Measurements from ENCODE around the gene MEIS3.
"Not testable (repeated sequence)": the region's sequence is repeated elsewhere in the genome, so short reads cannot be mapped to it uniquely, and the experiment has no call there.

The MEIS3 gene

DNA sequence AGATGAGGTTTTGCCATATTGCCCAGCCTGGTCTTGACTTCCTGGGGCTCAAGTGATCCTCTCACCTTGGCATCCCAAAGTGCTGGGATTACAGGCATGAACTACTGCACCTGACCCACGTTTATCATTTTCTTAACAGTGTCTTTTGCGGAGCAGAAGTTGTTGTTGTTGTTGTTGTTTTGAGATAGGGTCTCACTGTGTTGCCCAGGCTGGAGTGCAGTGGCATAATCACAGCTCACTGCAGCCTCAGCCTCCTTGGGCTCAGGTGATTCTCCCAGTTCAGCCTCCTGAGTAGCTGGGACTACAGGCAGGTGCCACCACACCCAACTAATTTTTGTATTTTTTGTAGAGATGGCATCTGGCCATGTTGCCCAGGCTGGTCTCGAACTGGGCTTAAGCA lies 31.7 kb downstream of the MEIS3 start:
- not testable (repeated sequence) for H4K91ac ChIP-seq (ENCODE audit: low read length); H2BK5ac ChIP-seq (ENCODE audit: low read depth, low read length, poor library complexity, severe bottlenecking); H2BK120ac ChIP-seq (ENCODE audit: low read depth, low read length); H3K9ac ChIP-seq (ENCODE audit: low read length); H2AFZ ChIP-seq (ENCODE audit: low read depth, low read length); H4K8ac ChIP-seq (ENCODE audit: low read length); H3K4me3 ChIP-seq (ENCODE audit: insufficient read depth in 1 of 2, low read depth in 1 of 2, low read length in 2 of 2); H3K4me2 ChIP-seq (ENCODE audit: low read length, poor library complexity, severe bottlenecking); H3K4me1 ChIP-seq (ENCODE audit: control insufficient read depth, insufficient read depth, low read depth, low read length); H3K9me3 ChIP-seq (ENCODE audit: control insufficient read depth, low read length); H2AK5ac ChIP-seq (ENCODE audit: low read length, severe bottlenecking); H3K27ac ChIP-seq (ENCODE audit: low read length, poor library complexity, severe bottlenecking); H3K23ac ChIP-seq (ENCODE audit: low read length in 2 of 2); H3K4ac ChIP-seq (ENCODE audit: low read depth in 1 of 2, low read length in 2 of 2); DNase-seq; H3K79me1 ChIP-seq (replicated peaks; ENCODE audit: low read length, poor library complexity, severe bottlenecking); H2BK12ac ChIP-seq (ENCODE audit: low read length in 2 of 2); H2BK15ac ChIP-seq (ENCODE audit: low read depth, poor library complexity, severe bottlenecking); H3K36me3 ChIP-seq (ENCODE audit: control insufficient read depth in 1 of 2, insufficient read depth in 2 of 2, low read depth in 1 of 2, low read length in 2 of 2); H3K18ac ChIP-seq (ENCODE audit: low read depth in 1 of 2, low read length in 2 of 2); H3K14ac ChIP-seq (ENCODE audit: low read length in 2 of 2); H3K27me3 ChIP-seq (ENCODE audit: control insufficient read depth in 1 of 2, insufficient read depth in 1 of 2, low read length in 2 of 2)
- WGBS = 85% methylated on average over 3 of the region's 3 CpGs

DNA sequence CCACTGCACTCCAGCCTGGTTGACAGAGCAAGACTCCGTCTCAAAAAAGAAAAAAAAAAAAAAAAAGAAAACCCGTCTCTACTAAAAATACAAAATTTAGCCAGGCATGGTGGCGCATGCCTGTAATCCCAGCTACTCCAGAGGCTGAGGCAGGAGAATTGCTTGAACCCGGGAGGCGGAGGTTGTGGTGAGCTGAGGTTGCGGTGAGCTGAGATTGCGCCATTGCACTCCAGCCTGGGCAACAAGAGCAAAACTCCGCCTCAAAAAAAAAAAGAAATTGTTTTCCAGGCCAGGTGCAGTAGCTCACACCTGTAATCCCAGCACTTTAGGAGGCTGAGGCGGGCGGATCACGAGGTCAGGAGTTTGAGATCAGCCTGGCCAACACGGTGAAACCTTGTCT lies 32.7 kb downstream of the MEIS3 start:
- not testable (repeated sequence) for H3K4me1 ChIP-seq (ENCODE audit: control insufficient read depth, insufficient read depth, low read depth, low read length); H3K4ac ChIP-seq (ENCODE audit: low read depth in 1 of 2, low read length in 2 of 2); H3K27ac ChIP-seq (ENCODE audit: low read length, poor library complexity, severe bottlenecking); H3K9me3 ChIP-seq (ENCODE audit: control insufficient read depth, low read length); H3K14ac ChIP-seq (ENCODE audit: low read length in 2 of 2); DNase-seq; H2AFZ ChIP-seq (ENCODE audit: low read depth, low read length); H3K79me1 ChIP-seq (replicated peaks; ENCODE audit: low read length, poor library complexity, severe bottlenecking); H4K8ac ChIP-seq (ENCODE audit: low read length); H3K27me3 ChIP-seq (ENCODE audit: control insufficient read depth in 1 of 2, insufficient read depth in 1 of 2, low read length in 2 of 2); H2BK5ac ChIP-seq (ENCODE audit: low read depth, low read length, poor library complexity, severe bottlenecking); H2AK5ac ChIP-seq (ENCODE audit: low read length, severe bottlenecking); H3K18ac ChIP-seq (ENCODE audit: low read depth in 1 of 2, low read length in 2 of 2); H2BK15ac ChIP-seq (ENCODE audit: low read depth, poor library complexity, severe bottlenecking); H3K9ac ChIP-seq (ENCODE audit: low read length); H4K91ac ChIP-seq (ENCODE audit: low read length); H3K4me3 ChIP-seq (ENCODE audit: insufficient read depth in 1 of 2, low read depth in 1 of 2, low read length in 2 of 2); H3K4me2 ChIP-seq (ENCODE audit: low read length, poor library complexity, severe bottlenecking); H2BK120ac ChIP-seq (ENCODE audit: low read depth, low read length); H2BK12ac ChIP-seq (ENCODE audit: low read length in 2 of 2); H3K23ac ChIP-seq (ENCODE audit: low read length in 2 of 2)
- WGBS = 96% methylated on average over 10 of the region's 12 CpGs
- H3K36me3 ChIP-seq (ENCODE audit: control insufficient read depth in 1 of 2, insufficient read depth in 2 of 2, low read depth in 1 of 2, low read length in 2 of 2) = peaks cover 10 to 11% of the 10 kb centered on the region in 2 experiments

DNA sequence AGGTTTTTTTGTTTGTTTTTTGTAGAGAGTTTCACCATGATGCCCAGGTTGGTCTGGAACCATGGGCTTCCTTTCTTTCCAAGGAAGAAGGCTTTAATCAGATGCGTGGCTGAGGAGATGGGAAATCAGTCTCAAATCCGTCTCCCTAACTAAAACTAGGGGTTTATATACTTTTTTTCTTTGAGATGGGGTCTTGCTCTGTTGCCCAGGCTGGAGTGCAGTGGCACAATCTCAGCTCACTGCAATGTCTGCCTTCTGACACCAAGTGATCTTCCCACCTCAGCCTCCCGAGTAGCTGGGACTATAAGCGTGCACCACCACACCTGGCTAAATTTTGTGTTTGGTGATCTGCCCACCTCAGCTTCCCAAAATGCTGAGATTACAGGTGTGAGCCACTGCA lies 34.8 kb downstream of the MEIS3 start:
- H2BK5ac ChIP-seq (ENCODE audit: low read depth, low read length, poor library complexity, severe bottlenecking); H2AFZ ChIP-seq (ENCODE audit: low read depth, low read length); H2BK15ac ChIP-seq (ENCODE audit: low read depth, poor library complexity, severe bottlenecking); H3K4me1 ChIP-seq (ENCODE audit: control insufficient read depth, insufficient read depth, low read depth, low read length); H3K14ac ChIP-seq (ENCODE audit: low read length in 2 of 2); H4K91ac ChIP-seq (ENCODE audit: low read length); H3K79me1 ChIP-seq (replicated peaks; ENCODE audit: low read length, poor library complexity, severe bottlenecking); H4K8ac ChIP-seq (ENCODE audit: low read length); DNase-seq; H2AK5ac ChIP-seq (ENCODE audit: low read length, severe bottlenecking); H3K27ac ChIP-seq (ENCODE audit: low read length, poor library complexity, severe bottlenecking); H3K4ac ChIP-seq (ENCODE audit: low read depth in 1 of 2, low read length in 2 of 2); H3K23ac ChIP-seq (ENCODE audit: low read length in 2 of 2); H3K9me3 ChIP-seq (ENCODE audit: control insufficient read depth, low read length); H3K4me2 ChIP-seq (ENCODE audit: low read length, poor library complexity, severe bottlenecking); H3K9ac ChIP-seq (ENCODE audit: low read length); H3K27me3 ChIP-seq (ENCODE audit: control insufficient read depth in 1 of 2, insufficient read depth in 1 of 2, low read length in 2 of 2); H2BK12ac ChIP-seq (ENCODE audit: low read length in 2 of 2); H3K4me3 ChIP-seq (ENCODE audit: insufficient read depth in 1 of 2, low read depth in 1 of 2, low read length in 2 of 2); H3K18ac ChIP-seq (ENCODE audit: low read depth in 1 of 2, low read length in 2 of 2); H2BK120ac ChIP-seq (ENCODE audit: low read depth, low read length): not testable (repeated sequence)
- 94% methylated on average over 2 of the region's 4 CpGs for WGBS
- peaks cover 30 to 31% of the 10 kb centered on the region in 2 experiments for H3K36me3 ChIP-seq (ENCODE audit: control insufficient read depth in 1 of 2, insufficient read depth in 2 of 2, low read depth in 1 of 2, low read length in 2 of 2)

DNA sequence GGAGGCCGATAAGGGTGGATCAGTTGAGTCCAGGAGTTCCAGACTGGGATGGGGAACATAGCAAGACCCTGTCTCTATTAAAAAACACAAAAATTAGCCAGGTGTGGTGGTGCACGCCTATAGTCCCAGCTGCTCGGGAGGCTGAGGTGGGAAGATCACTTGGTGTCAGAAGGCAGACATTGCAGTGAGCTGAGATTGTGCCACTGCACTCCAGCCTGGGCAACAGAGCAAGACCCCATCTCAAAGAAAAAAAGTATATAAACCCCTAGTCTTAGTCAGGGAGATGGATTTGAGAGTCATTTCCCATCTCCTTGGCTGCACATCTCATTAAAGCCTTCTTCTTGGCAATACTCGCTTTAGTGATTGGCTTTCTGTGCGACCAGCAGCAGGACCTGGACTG lies 35.4 kb downstream of the MEIS3 start:
- not testable (repeated sequence) for H3K9me3 ChIP-seq (ENCODE audit: control insufficient read depth, low read length); H4K8ac ChIP-seq (ENCODE audit: low read length); H3K27ac ChIP-seq (ENCODE audit: low read length, poor library complexity, severe bottlenecking); H3K18ac ChIP-seq (ENCODE audit: low read depth in 1 of 2, low read length in 2 of 2); H3K4me2 ChIP-seq (ENCODE audit: low read length, poor library complexity, severe bottlenecking); H3K23ac ChIP-seq (ENCODE audit: low read length in 2 of 2); H2BK120ac ChIP-seq (ENCODE audit: low read depth, low read length); H3K79me1 ChIP-seq (replicated peaks; ENCODE audit: low read length, poor library complexity, severe bottlenecking); H4K91ac ChIP-seq (ENCODE audit: low read length); H3K4me3 ChIP-seq (ENCODE audit: insufficient read depth in 1 of 2, low read depth in 1 of 2, low read length in 2 of 2); H3K4ac ChIP-seq (ENCODE audit: low read depth in 1 of 2, low read length in 2 of 2); H2AK5ac ChIP-seq (ENCODE audit: low read length, severe bottlenecking); H3K27me3 ChIP-seq (ENCODE audit: control insufficient read depth in 1 of 2, insufficient read depth in 1 of 2, low read length in 2 of 2); H2AFZ ChIP-seq (ENCODE audit: low read depth, low read length); H2BK15ac ChIP-seq (ENCODE audit: low read depth, poor library complexity, severe bottlenecking); H2BK12ac ChIP-seq (ENCODE audit: low read length in 2 of 2); H3K14ac ChIP-seq (ENCODE audit: low read length in 2 of 2); H3K4me1 ChIP-seq (ENCODE audit: control insufficient read depth, insufficient read depth, low read depth, low read length); H2BK5ac ChIP-seq (ENCODE audit: low read depth, low read length, poor library complexity, severe bottlenecking); DNase-seq
- 100% methylated on average over 1 of the region's 5 CpGs for WGBS
- Histone ChIP-seq H3K9ac (ENCODE audit: low read length) (peak overlapping the region; percentile 71), H3K36me3 (ENCODE audit: control insufficient read depth in 1 of 2, insufficient read depth in 2 of 2, low read depth in 1 of 2, low read length in 2 of 2) (peaks cover 35 to 37% of the 10 kb centered on the region in 2 experiments)

Measured in mesenchymal stem cell (in vitro differentiated cells and primary cell).